SK-N-MC (cell line): Measurements from ENCODE around the gene KLHL33.

Source experiments
- EZH2 ChIP-seq: fragments of 200-600 bp; sonication (generic); IDR thresholded peaks from one replicate; pipeline ENCODE4 v1.6.1; 2017; ENCODE audit warnings: antibody characterized with exemption
- POLR2AphosphoS5 ChIP-seq: IDR thresholded peaks from 2 replicates; pipeline ENCODE4 v1.6.1; 2012; ENCODE audit warnings: mild to moderate bottlenecking, low read depth, low read length, borderline replicate concordance

- TF ChIP-seq EZH2, result no peak
- no peak for TF ChIP-seq POLR2AphosphoS5
These were observed 34.1 kb upstream of the KLHL33 start for GRCh38 chr14:20469890-20470602.
